ENCODE data around the gene POLR2H. TPM values are rescaled to one million over a fixed set of nuclear protein-coding genes. Genes with fewer than 3 reads are reported as not detected.
A peak's percentile ranks its signal among the peaks of the same experiment; 100 is the strongest.

POLR2H gene
- 206 and 258 TPM in 2 replicates for polyA plus RNA-seq (2012; rRNA removed)
- 216 and 239 TPM in 2 replicates for polyA plus RNA-seq (2012; cell fraction: cytosol; rRNA removed)
- 457 and 484 TPM in 2 replicates for polyA plus RNA-seq (2012; cell fraction: nucleus; rRNA removed)

DNA sequence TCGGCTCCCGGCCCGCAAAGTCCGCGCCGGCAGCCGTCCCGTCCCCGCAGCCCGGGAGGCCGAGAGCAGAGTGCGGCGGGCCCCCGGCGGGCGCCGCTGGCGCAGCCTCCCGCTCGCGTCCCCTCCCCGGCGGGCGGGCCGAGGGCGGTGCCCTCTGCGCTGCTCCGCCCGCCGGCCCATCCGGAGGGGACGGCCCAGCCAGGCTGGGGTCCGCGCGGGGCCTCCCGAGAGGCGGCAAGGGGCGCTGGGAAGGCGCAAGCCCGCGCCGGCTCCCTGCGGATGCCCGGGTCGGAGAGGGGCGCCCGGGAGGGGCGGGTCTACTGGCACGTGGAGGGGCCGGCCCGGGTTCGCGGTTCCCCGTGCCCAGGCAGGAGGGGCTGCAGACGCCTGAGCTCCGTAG lies at the start of gene POLR2H, which contains the start of gene CLCN2:
POLR2H (plus strand) TSS at position 179 of the 400 bp plus-strand sequence. CDS start 1,783 bp downstream, outside the sequence.
CLCN2 (minus strand) TSS at position 74 of the 400 bp plus-strand sequence. CDS start 126 bp downstream, outside the sequence.
- H3K9me2 ChIP-seq = no peaks in the 10 kb centered on the region
- peak within 1 kb of the TSS; percentile 97 to 99 for H3K27ac ChIP-seq (ENCODE audit: low read depth in 2 of 2, low read length in 1 of 2)
- ChIA-PET CTCF (interaction anchor here (0.8 to 1.9 kb wide), 8 partner anchors 8 to 152 kb away, joined by 3 to 9 read pairs (median 3); no protein-coding TSS in a partner anchor), POLR2A (interaction anchor here (0.8 to 2.7 kb wide), 4 partner anchors 15 to 199 kb away, joined by 4 to 14 read pairs (median 10); partner anchors contain the start of gene FAM131A)
- H3K9ac ChIP-seq = peak within 1 kb of the TSS; percentile 99
- peaks cover 15% of the 10 kb centered on the region; the same call in 1 of the 2 replicates for H4K20me1 ChIP-seq (ENCODE audit: insufficient read depth)
- no peaks in the 10 kb centered on the region for H3K9me3 ChIP-seq
- 3% methylated on average over 6 of the region's 56 CpGs for WGBS (ENCODE audit: low lambda C conversion rate)
- peak within 1 kb of the TSS; percentile 91 to 96 for H3K4me3 ChIP-seq (ENCODE audit: low read depth in 2 of 2, low read length in 1 of 2)
- H3K79me2 ChIP-seq (ENCODE audit: insufficient read depth) = peaks cover 46% of the 10 kb centered on the region
- TF ChIP-seq, protein P1, sequence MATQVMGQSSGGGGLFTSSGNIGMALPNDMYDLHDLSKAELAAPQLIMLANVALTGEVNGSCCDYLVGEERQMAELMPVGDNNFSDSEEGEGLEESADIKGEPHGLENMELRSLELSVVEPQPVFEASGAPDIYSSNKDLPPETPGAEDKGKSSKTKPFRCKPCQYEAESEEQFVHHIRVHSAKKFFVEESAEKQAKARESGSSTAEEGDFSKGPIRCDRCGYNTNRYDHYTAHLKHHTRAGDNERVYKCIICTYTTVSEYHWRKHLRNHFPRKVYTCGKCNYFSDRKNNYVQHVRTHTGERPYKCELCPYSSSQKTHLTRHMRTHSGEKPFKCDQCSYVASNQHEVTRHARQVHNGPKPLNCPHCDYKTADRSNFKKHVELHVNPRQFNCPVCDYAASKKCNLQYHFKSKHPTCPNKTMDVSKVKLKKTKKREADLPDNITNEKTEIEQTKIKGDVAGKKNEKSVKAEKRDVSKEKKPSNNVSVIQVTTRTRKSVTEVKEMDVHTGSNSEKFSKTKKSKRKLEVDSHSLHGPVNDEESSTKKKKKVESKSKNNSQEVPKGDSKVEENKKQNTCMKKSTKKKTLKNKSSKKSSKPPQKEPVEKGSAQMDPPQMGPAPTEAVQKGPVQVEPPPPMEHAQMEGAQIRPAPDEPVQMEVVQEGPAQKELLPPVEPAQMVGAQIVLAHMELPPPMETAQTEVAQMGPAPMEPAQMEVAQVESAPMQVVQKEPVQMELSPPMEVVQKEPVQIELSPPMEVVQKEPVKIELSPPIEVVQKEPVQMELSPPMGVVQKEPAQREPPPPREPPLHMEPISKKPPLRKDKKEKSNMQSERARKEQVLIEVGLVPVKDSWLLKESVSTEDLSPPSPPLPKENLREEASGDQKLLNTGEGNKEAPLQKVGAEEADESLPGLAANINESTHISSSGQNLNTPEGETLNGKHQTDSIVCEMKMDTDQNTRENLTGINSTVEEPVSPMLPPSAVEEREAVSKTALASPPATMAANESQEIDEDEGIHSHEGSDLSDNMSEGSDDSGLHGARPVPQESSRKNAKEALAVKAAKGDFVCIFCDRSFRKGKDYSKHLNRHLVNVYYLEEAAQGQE (IDR thresholded peaks at IDR 0.05; ENCODE audit: low read depth, low read length) = peak; percentile 13; the same call in 1 of the 2 replicates
- TF ChIP-seq FOXJ3 (CRISPR knock-in tag; IDR thresholded peaks at IDR 0.05) (no peak), NRF1 (IDR thresholded peaks at IDR 0.05; ENCODE audit: low read depth, low read length) (peak; percentile 61), TAF1 (IDR thresholded peaks at IDR 0.05; ENCODE audit: borderline replicate concordance, low read depth, low read length) (peak; percentile 77), SIN3A (IDR thresholded peaks at IDR 0.05; ENCODE audit: borderline replicate concordance, low read depth, low read length) (peak; percentile 73; the same call in 1 of the 2 replicates), MXI1 (IDR thresholded peaks at IDR 0.05; ENCODE audit: low read depth, low read length) (peak; percentile 82)
- TF ChIP-seq, protein P2, sequence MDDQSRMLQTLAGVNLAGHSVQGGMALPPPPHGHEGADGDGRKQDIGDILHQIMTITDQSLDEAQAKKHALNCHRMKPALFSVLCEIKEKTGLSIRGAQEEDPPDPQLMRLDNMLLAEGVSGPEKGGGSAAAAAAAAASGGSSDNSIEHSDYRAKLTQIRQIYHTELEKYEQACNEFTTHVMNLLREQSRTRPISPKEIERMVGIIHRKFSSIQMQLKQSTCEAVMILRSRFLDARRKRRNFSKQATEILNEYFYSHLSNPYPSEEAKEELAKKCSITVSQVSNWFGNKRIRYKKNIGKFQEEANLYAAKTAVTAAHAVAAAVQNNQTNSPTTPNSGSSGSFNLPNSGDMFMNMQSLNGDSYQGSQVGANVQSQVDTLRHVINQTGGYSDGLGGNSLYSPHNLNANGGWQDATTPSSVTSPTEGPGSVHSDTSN (IDR thresholded peaks at IDR 0.05) = no peak
- H3K4me2 ChIP-seq = peak within 1 kb of the TSS; percentile 92
- peaks cover 11 to 19% of the 10 kb centered on the region in 2 experiments; a peak in 2 of 4 replicates for H3K4me1 ChIP-seq (ENCODE audit: control insufficient read depth in 1 of 2, insufficient read depth in 2 of 2, low read depth in 1 of 2, low read length in 1 of 2)
- peak; percentile 89 for DNase-seq
- H3K27me3 ChIP-seq (ENCODE audit: insufficient read depth) = no peaks in the 10 kb centered on the region
- peaks cover 15% of the 10 kb centered on the region for H3F3A ChIP-seq (replicated peaks; ENCODE audit: insufficient read depth)
- H2AFZ ChIP-seq (ENCODE audit: low read depth) = peak within 1 kb of the TSS; percentile 77
- peaks cover 17 to 22% of the 10 kb centered on the region in 2 experiments for H3K36me3 ChIP-seq (replicated peaks in 1 of 2; ENCODE audit: control insufficient read depth in 1 of 2, insufficient read depth in 2 of 2, low read length in 1 of 2)

GRCh38 chr3:184314363-184314699 lies 47.2 kb upstream of the POLR2H start, which contains the start of gene EIF4G1:
EIF4G1 (plus strand) TSS chr3:184314606; CDS start chr3:184315797, 1,191 bp downstream.
- Histone ChIP-seq H3K4me2 (peak within 1 kb of the TSS; percentile 99), H3K27me3 (ENCODE audit: insufficient read depth) (no peaks in the 10 kb centered on the region), H3K4me3 (ENCODE audit: low read depth in 2 of 2, low read length in 1 of 2) (peak within 1 kb of the TSS; percentile 64 to 70), H3K79me2 (ENCODE audit: insufficient read depth) (peaks cover 48% of the 10 kb centered on the region), H3K4me1 (ENCODE audit: control insufficient read depth in 1 of 2, insufficient read depth in 2 of 2, low read depth in 1 of 2, low read length in 1 of 2) (peaks cover 22 to 25% of the 10 kb centered on the region in 2 experiments; a peak in 3 of 4 replicates), H3F3A (replicated peaks; ENCODE audit: insufficient read depth) (peaks cover 48% of the 10 kb centered on the region), H3K9me3 (no peaks in the 10 kb centered on the region), H3K27ac (ENCODE audit: low read depth in 2 of 2, low read length in 1 of 2) (peak within 1 kb of the TSS; percentile 86 to 89), H4K20me1 (ENCODE audit: insufficient read depth) (peaks cover 37% of the 10 kb centered on the region), H3K36me3 (replicated peaks in 1 of 2; ENCODE audit: control insufficient read depth in 1 of 2, insufficient read depth in 2 of 2, low read length in 1 of 2) (peaks cover 11 to 13% of the 10 kb centered on the region in 2 experiments), H3K9ac (peak within 1 kb of the TSS; percentile 94), H3K9me2 (no peaks in the 10 kb centered on the region), H2AFZ (ENCODE audit: low read depth) (peak within 1 kb of the TSS; percentile 97)
- ChIA-PET CTCF (no interaction called here), POLR2A (no interaction called here)
- TF ChIP-seq TAF1 (IDR thresholded peaks at IDR 0.05; ENCODE audit: borderline replicate concordance, low read depth, low read length) (peak; percentile 91), CHD2 (IDR thresholded peaks at IDR 0.05; ENCODE audit: low read length, partially characterized antibody) (no peak), USF1 (IDR thresholded peaks at IDR 0.05; ENCODE audit: borderline replicate concordance, low read depth) (peak; percentile 98), POLR2AphosphoS5 (IDR thresholded peaks at IDR 0.05; ENCODE audit: low read depth, low read length) (peak; percentile 72), ELF1 (IDR thresholded peaks at IDR 0.05) (peak; percentile 52; the same call in 1 of the 2 replicates), RAD21 (IDR thresholded peaks at IDR 0.05; ENCODE audit: low read length) (no peak), USF2 (IDR thresholded peaks at IDR 0.05; ENCODE audit: borderline replicate concordance, low read depth, low read length) (peak; percentile 97), MXI1 (IDR thresholded peaks at IDR 0.05; ENCODE audit: low read depth, low read length) (peak; percentile 74), NRF1 (IDR thresholded peaks at IDR 0.05; ENCODE audit: low read depth, low read length) (peak; percentile 91), SIN3A (IDR thresholded peaks at IDR 0.05; ENCODE audit: borderline replicate concordance, low read depth, low read length) (peak; percentile 62; the same call in 1 of the 2 replicates), EZH2phosphoT487 (IDR thresholded peaks at IDR 0.05; ENCODE audit: borderline replicate concordance, low read depth) (no peak), GABPA (IDR thresholded peaks at IDR 0.05; ENCODE audit: low read depth) (peak; percentile 30; the same call in 1 of the 2 replicates)
- TF ChIP-seq, protein P3, sequence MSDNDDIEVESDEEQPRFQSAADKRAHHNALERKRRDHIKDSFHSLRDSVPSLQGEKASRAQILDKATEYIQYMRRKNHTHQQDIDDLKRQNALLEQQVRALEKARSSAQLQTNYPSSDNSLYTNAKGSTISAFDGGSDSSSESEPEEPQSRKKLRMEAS (IDR thresholded peaks at IDR 0.05; ENCODE audit: low read depth) = peak; percentile 80
- WGBS (ENCODE audit: low lambda C conversion rate) = 4% methylated on average over 10 of the region's 40 CpGs
- peak; percentile 99 for DNase-seq

Data from SK-N-SH (cell line).